Endodermal cell (in vitro differentiated cells): Measurements from ENCODE around the gene ADGRG3. TPM values are rescaled to one million over a fixed set of nuclear protein-coding genes. Genes with fewer than 3 reads are reported as not detected.

ENCODE experiments used
- DNase-seq: peaks from one replicate; pipeline ENCODE4 v3.0.0-alpha.2; 2017
- H3K27ac ChIP-seq: 2 replicates; pipeline ENCODE4 v1.5.1; 2013; ENCODE audit warnings: mild to moderate bottlenecking, low read depth, low read length, moderate library complexity
- H3K27me3 ChIP-seq: 2 replicates; pipeline ENCODE4 v1.6.1; 2013; ENCODE audit warnings: mild to moderate bottlenecking, low read length, moderate library complexity; ENCODE audit not compliant: insufficient read depth, control insufficient read depth, poor library complexity, severe bottlenecking
- H3K36me3 ChIP-seq: 2 replicates; pipeline ENCODE4 v1.7.0; 2013; ENCODE audit warnings: mild to moderate bottlenecking, low read length, moderate library complexity; ENCODE audit not compliant: control insufficient read depth, insufficient read depth
- H3K4me1 ChIP-seq: one replicate; pipeline ENCODE4 v1.7.0; 2013; ENCODE audit warnings: low read length; ENCODE audit not compliant: control insufficient read depth, insufficient read depth
- H3K4me3 ChIP-seq: 2 replicates; pipeline ENCODE4 v1.5.1; 2013; ENCODE audit warnings: mild to moderate bottlenecking, low read length, moderate library complexity
- H3K9ac ChIP-seq: 2 replicates; pipeline ENCODE4 v1.6.1; 2013; ENCODE audit warnings: mild to moderate bottlenecking, low read length, moderate library complexity; ENCODE audit not compliant: poor library complexity, severe bottlenecking; ENCODE audit errors: extremely low read depth
- H3K9me3 ChIP-seq: 2 replicates; pipeline ENCODE4 v1.6.1; 2013; ENCODE audit warnings: mild to moderate bottlenecking, low read length, moderate library complexity; ENCODE audit not compliant: control insufficient read depth
- H3K27ac Mint-ChIP-seq: 2 replicates; pipeline ENCODE4 v1.8.0; 2020; ENCODE audit warnings: mixed read lengths
- H3K27me3 Mint-ChIP-seq: 2 replicates; pipeline ENCODE4 v1.8.0; 2021; ENCODE audit warnings: mild to moderate bottlenecking, mixed read lengths; ENCODE audit not compliant: insufficient read depth
- H3K36me3 Mint-ChIP-seq: 2 replicates; pipeline ENCODE4 v1.8.0; 2020; ENCODE audit warnings: low read depth, mixed read lengths
- H3K4me1 Mint-ChIP-seq: 2 replicates; pipeline ENCODE4 v1.8.0; 2020; ENCODE audit warnings: mixed read lengths
- H3K4me3 Mint-ChIP-seq: 2 replicates; pipeline ENCODE4 v1.8.0; 2020; ENCODE audit warnings: mild to moderate bottlenecking, moderate library complexity, mixed read lengths
- H3K9me3 Mint-ChIP-seq: 2 replicates; pipeline ENCODE4 v1.8.0; 2020; ENCODE audit warnings: mild to moderate bottlenecking, mixed read lengths
- CTCF ChIP-seq: fragments of 200-600 bp; sonication (generic); conservative IDR thresholded peaks from 2 replicates; pipeline ENCODE4 v1.5.0; 2021; ENCODE audit warnings: antibody characterized with exemption, mild to moderate bottlenecking
- WGBS, 2 experiments: methylation state at CpG; one replicate each; pipeline versions ENCODE4 v1.1.5 to v1.1.7; 2013; ENCODE audit warnings: missing lambda C conversion rate in 2 of 2, mixed read lengths in 1 of 2; ENCODE audit not compliant: insufficient coverage in 1 of 2, insufficient read length in 1 of 2; 5-methylcytosine and 5-hydroxymethylcytosine counted together
- total RNA-seq, 2 donors: library from RNA; stranded (reverse); fragmentation: NEBNext Ultra II Directional in 1 of 2; extraction: Animal tissue kit (Norgen Biotek cat#: 25700) in 1 of 2; gene quantifications; 2 replicates in 1 of 2; 3 replicates in 1 of 2; pipeline ENCODE4 v1.2.1, GENCODE V29; 2021

ADGRG3 gene
- total RNA-seq, 2 donors from 2014 or later = not detected

GRCh38 chr16:57722210-57722499 is 54.0 kb downstream of the ADGRG3 start:
- Histone ChIP-seq H3K9me3 (no peaks in the 10 kb centered on the region), H3K36me3 (no peaks in the 10 kb centered on the region), H3K4me3 (no peak overlapping the region), H3K27ac (no peak overlapping the region), H3K4me1 (no peaks in the 10 kb centered on the region), H3K27me3 (no peaks in the 10 kb centered on the region), H3K9ac (no peak overlapping the region)
- Mint-ChIP-seq H3K4me1 (peaks cover 3% of the 10 kb centered on the region), H3K27ac (no peak overlapping the region), H3K4me3 (no peak overlapping the region), H3K36me3 (no peaks in the 10 kb centered on the region), H3K27me3 (no peaks in the 10 kb centered on the region), H3K9me3 (no peaks in the 10 kb centered on the region)
- DNase-seq = peak; percentile 55
- no peak for TF ChIP-seq CTCF
- 98 to 100% methylated on average over 1 to 2 of the region's 2 CpGs for WGBS, 2 experiments

- Histone ChIP-seq H3K27me3 (no peaks in the 10 kb centered on the region), H3K9ac (no peak overlapping the region), H3K4me1 (no peaks in the 10 kb centered on the region), H3K27ac (no peak overlapping the region), H3K9me3 (no peaks in the 10 kb centered on the region), H3K36me3 (no peaks in the 10 kb centered on the region), H3K4me3 (no peak overlapping the region)
- 75 to 84% methylated on average over 4 to 11 of the region's 11 CpGs for WGBS, 2 experiments
- no peak for TF ChIP-seq CTCF
- Mint-ChIP-seq H3K9me3 (no peaks in the 10 kb centered on the region), H3K36me3 (no peaks in the 10 kb centered on the region), H3K4me3 (no peak overlapping the region), H3K4me1 (peaks cover 3% of the 10 kb centered on the region), H3K27me3 (no peaks in the 10 kb centered on the region), H3K27ac (no peak overlapping the region)
- no peak for DNase-seq
Observed at GRCh38 chr16:57722651-57723050, 54.5 kb downstream of the ADGRG3 start.

- peak; percentile 85 for DNase-seq
- Histone ChIP-seq H3K9ac (no peak overlapping the region), H3K27me3 (no peaks in the 10 kb centered on the region), H3K9me3 (no peaks in the 10 kb centered on the region), H3K4me3 (no peak overlapping the region), H3K4me1 (no peaks in the 10 kb centered on the region), H3K27ac (no peak overlapping the region), H3K36me3 (no peaks in the 10 kb centered on the region)
- 67 to 75% methylated on average over 7 of the region's 7 CpGs for WGBS, 2 experiments
- peaks cover 3% of the 10 kb centered on the region for H3K4me1 Mint-ChIP-seq
- H3K36me3 Mint-ChIP-seq = no peaks in the 10 kb centered on the region
- TF ChIP-seq CTCF = peak; percentile 76
- no peaks in the 10 kb centered on the region for H3K9me3 Mint-ChIP-seq
- no peaks in the 10 kb centered on the region for H3K27me3 Mint-ChIP-seq
- no peak overlapping the region for H3K4me3 Mint-ChIP-seq
- H3K27ac Mint-ChIP-seq = no peak overlapping the region
Observed at GRCh38 chr16:57723170-57723569, 55.1 kb downstream of the ADGRG3 start.
